GM23338 (cell line): ENCODE data around the gene ANGPTL7. TPM values are rescaled to one million over a fixed set of nuclear protein-coding genes. Genes with fewer than 3 reads are reported as not detected.

ENCODE experiments used
- ATAC-seq: fragments of 200-7000 bp; cut with Tn5 transposase; 3 replicates; pipeline ENCODE4 v1.9.1; 2020
- DNase-seq: peaks from one replicate; pipeline ENCODE4 v3.0.0-alpha.2; 2015; ENCODE audit warnings: low spot score
- H2AFZ ChIP-seq: fragments of 200-600 bp; sonication (generic); 2 replicates; pipeline ENCODE4 v1.8.0; 2016; ENCODE audit warnings: antibody characterized with exemption, mild to moderate bottlenecking, moderate library complexity
- H3F3A ChIP-seq: fragments of 200-600 bp; sonication (generic); replicated peaks from 2 replicates; pipeline ENCODE4 v1.8.0; 2017; ENCODE audit warnings: antibody characterized with exemption, mixed run types, low read depth
- H3K27ac ChIP-seq: fragments of 200-600 bp; sonication (generic); 2 replicates; pipeline ENCODE4 v1.6.1; 2016; ENCODE audit warnings: low read depth
- H3K27me3 ChIP-seq: fragments of 200-600 bp; sonication (generic); 2 replicates; pipeline ENCODE4 v1.8.0; 2016; ENCODE audit warnings: mild to moderate bottlenecking, mixed run types, moderate library complexity; ENCODE audit not compliant: insufficient read depth
- H3K36me3 ChIP-seq: fragments of 200-600 bp; sonication (generic); 2 replicates; pipeline ENCODE4 v1.8.0; 2016; ENCODE audit warnings: mild to moderate bottlenecking; ENCODE audit not compliant: insufficient read depth
- H3K4me1 ChIP-seq: fragments of 200-600 bp; sonication (generic); 2 replicates; pipeline ENCODE4 v1.8.0; 2016; ENCODE audit warnings: mild to moderate bottlenecking, moderate library complexity; ENCODE audit not compliant: insufficient read depth
- H3K4me2 ChIP-seq: fragments of 200-600 bp; sonication (generic); 2 replicates; pipeline ENCODE4 v1.7.1; 2017; ENCODE audit warnings: mixed run types
- H3K4me3 ChIP-seq: fragments of 200-600 bp; sonication (generic); 2 replicates; pipeline ENCODE4 v1.6.1; 2016; ENCODE audit warnings: mixed run types
- H3K79me2 ChIP-seq: fragments of 200-600 bp; sonication (generic); replicated peaks from 2 replicates; pipeline ENCODE4 v1.8.0; 2017; ENCODE audit warnings: mild to moderate bottlenecking; ENCODE audit not compliant: insufficient read depth
- H3K9me2 ChIP-seq: fragments of 200-600 bp; sonication (generic); 2 replicates; pipeline ENCODE4 v1.8.0; 2017; ENCODE audit not compliant: insufficient read depth
- H4K20me1 ChIP-seq: fragments of 200-600 bp; sonication (generic); replicated peaks from 2 replicates; pipeline ENCODE4 v1.8.0; 2017; ENCODE audit warnings: mild to moderate bottlenecking; ENCODE audit not compliant: insufficient read depth
- H3K27ac Mint-ChIP-seq: 2 replicates; pipeline ENCODE4 v1.8.0; 2020; ENCODE audit warnings: inconsistent platforms, mild to moderate bottlenecking, moderate library complexity, mixed read lengths
- H3K27me3 Mint-ChIP-seq: 3 replicates; pipeline ENCODE4 v1.8.0; 2022; ENCODE audit warnings: low read depth, mild to moderate bottlenecking, moderate library complexity, mixed read lengths, inconsistent platforms; ENCODE audit not compliant: insufficient read depth, poor library complexity
- H3K36me3 Mint-ChIP-seq: 3 replicates; pipeline ENCODE4 v1.8.0; 2021; ENCODE audit warnings: low read depth, mild to moderate bottlenecking, inconsistent platforms, moderate library complexity, mixed read lengths
- H3K4me1 Mint-ChIP-seq: 3 replicates; pipeline ENCODE4 v1.8.0; 2020; ENCODE audit warnings: mild to moderate bottlenecking, inconsistent platforms, mixed read lengths
- H3K4me3 Mint-ChIP-seq: 3 replicates; pipeline ENCODE4 v1.8.0; 2021; ENCODE audit warnings: moderate library complexity, mild to moderate bottlenecking, inconsistent platforms, mixed read lengths
- H3K9me3 Mint-ChIP-seq: 3 replicates; pipeline ENCODE4 v1.8.0; 2020; ENCODE audit warnings: moderate library complexity, mild to moderate bottlenecking, inconsistent platforms, mixed read lengths
- CREB1 ChIP-seq: fragments of 250-450 bp; sonication (Bioruptor Pico); IDR thresholded peaks from 2 replicates; pipeline ENCODE4 v1.5.0; 2020; ENCODE audit warnings: low read depth, mild to moderate bottlenecking, moderate library complexity
- EZH2 ChIP-seq: fragments of 200-600 bp; sonication (generic); IDR thresholded peaks from one replicate; pipeline ENCODE4 v1.8.0; 2017; ENCODE audit warnings: antibody characterized with exemption, mild to moderate bottlenecking, low read depth; ENCODE audit not compliant: unreplicated experiment
- EZH2phosphoT487 ChIP-seq: fragments of 200-600 bp; sonication (generic); IDR thresholded peaks from one replicate; pipeline ENCODE4 v1.8.1; 2018; ENCODE audit warnings: antibody characterized with exemption; ENCODE audit not compliant: unreplicated experiment
- JUNB ChIP-seq: IDR thresholded peaks from one replicate; pipeline ENCODE4 v1.6.1; 2016; ENCODE audit warnings: antibody characterized with exemption; ENCODE audit not compliant: unreplicated experiment
- POLR2AphosphoS5 ChIP-seq: IDR thresholded peaks from 2 replicates; pipeline ENCODE4 v1.6.1; 2016; ENCODE audit warnings: antibody characterized with exemption, low read depth
- STAT1 ChIP-seq: IDR thresholded peaks from one replicate; pipeline ENCODE4 v1.6.1; 2016; ENCODE audit warnings: antibody characterized with exemption; ENCODE audit not compliant: unreplicated experiment
- ZNF114 ChIP-seq: fragments of 250-450 bp; sonication (Bioruptor Pico); IDR thresholded peaks from 2 replicates; pipeline ENCODE4 v1.5.0; 2020; ENCODE audit warnings: mild to moderate bottlenecking, moderate library complexity
- ZNF331 ChIP-seq: fragments of 250-450 bp; sonication (Bioruptor Pico); IDR thresholded peaks from 2 replicates; pipeline ENCODE4 v1.5.0; 2020; ENCODE audit warnings: low read depth, mild to moderate bottlenecking, moderate library complexity
- polyA plus RNA-seq: library from polyadenylated mRNA; unstranded; fragments of >200 nt; fragmentation: Nextera tagmentation; extraction: Ambion mirVana; gene quantifications from 2 replicates; pipeline ENCODE4 v1.2.1, GENCODE V29; 2016
- total RNA-seq: library from RNA; depleted of rRNA; stranded (reverse); fragments of >200 nt; shearing (Covaris generic); gene quantifications from 2 replicates; pipeline ENCODE4 v1.2.3, GENCODE V29; 2014
- TF ChIP-seq, protein P1 (sequence below): IDR thresholded peaks from one replicate; pipeline ENCODE4 v1.6.1; 2018; ENCODE audit warnings: antibody characterized with exemption; ENCODE audit not compliant: unreplicated experiment
- TF ChIP-seq, protein P2 (sequence below): IDR thresholded peaks from 2 replicates; pipeline ENCODE4 v1.6.1; 2016; ENCODE audit warnings: antibody characterized with exemption

The ANGPTL7 gene
- total and polyA plus RNA-seq, 2 experiments from 2014 or later, result 0.13 TPM; not detected in 1

DNA sequence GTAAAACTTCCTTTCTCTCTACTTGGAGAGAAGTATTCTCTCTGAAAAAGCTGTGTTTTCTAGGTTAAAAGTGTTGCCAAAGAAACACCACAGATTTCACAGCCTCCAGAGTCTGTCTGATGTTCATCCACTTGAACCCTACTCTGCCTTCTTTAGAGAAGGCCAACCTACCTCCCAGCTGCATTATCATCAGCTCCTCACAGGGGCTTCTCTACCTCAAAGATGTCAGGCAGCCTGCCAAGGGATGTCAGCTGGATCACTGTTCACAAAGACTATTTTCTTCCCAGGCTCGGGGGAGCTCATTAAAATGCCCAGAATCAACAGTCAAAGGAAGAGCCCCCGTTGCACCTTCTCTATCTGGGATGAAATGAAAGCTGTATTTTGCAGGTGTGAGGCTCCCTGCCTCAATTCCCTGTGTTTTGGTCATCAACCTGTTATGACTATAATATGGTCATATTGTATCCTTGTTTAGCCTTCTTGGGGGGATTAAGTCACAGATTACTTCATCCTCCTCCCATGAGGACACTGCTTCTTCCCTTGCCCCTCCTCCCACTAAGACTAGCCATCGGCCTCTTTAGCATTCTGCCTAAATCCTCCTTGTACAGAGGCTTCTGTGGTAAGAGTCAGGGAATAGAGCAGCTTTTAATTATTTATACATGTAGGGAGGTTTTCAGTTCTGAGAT lies 25.7 kb downstream of the ANGPTL7 start:
- Histone ChIP-seq H3K27me3 (no peaks in the 10 kb centered on the region), H3K79me2 (no peaks in the 10 kb centered on the region), H3K4me3 (no peak overlapping the region), H2AFZ (no peak overlapping the region), H3K4me1 (no peaks in the 10 kb centered on the region), H3K36me3 (peaks cover 54% of the 10 kb centered on the region), H3K4me2 (no peak overlapping the region), H3K27ac (no peak overlapping the region), H4K20me1 (peaks cover 9% of the 10 kb centered on the region), H3F3A (no peaks in the 10 kb centered on the region), H3K9me2 (no peaks in the 10 kb centered on the region)
- H3K27me3 Mint-ChIP-seq, result no peaks in the 10 kb centered on the region
- no peaks in the 10 kb centered on the region for H3K9me3 Mint-ChIP-seq
- no peak for TF ChIP-seq ZNF331
- no peak for TF ChIP-seq STAT1
- H3K4me3 Mint-ChIP-seq, result no peak overlapping the region
- no peaks in the 10 kb centered on the region for H3K4me1 Mint-ChIP-seq
- ATAC-seq (no peak), DNase-seq (no peak)
- H3K27ac Mint-ChIP-seq, result no peak overlapping the region
- peaks cover 73% of the 10 kb centered on the region for H3K36me3 Mint-ChIP-seq

DNA sequence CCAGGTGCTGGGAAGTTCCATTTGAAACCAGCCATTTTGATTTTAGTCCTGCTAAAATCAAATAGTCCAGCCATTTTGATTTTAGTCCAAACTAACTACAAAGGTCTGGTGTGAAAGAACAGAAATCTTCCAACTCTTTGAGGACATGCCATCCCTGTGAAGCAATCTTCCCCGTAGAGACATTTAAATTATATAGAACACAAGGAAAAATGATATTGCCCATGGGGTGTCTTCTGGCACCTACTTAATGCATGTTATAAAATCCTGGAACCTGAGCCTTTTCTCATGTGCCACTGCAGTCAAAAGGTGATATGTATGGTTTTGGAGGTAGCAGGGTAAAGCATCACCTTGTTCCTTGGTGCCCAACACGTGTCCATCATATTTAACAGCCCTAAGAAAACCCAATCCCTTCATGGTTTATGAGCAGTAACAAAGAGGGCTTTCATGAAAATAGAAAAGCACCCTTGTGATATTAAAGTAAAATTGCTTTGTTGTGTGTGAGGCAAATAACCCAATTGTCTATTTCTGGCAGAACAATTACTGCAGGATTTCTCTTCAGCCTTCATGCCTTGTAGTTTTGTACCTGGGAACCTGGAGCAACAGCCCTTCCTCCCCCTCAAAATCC lies 26.3 kb downstream of the ANGPTL7 start:
- Mint-ChIP-seq H3K36me3 (peaks cover 72% of the 10 kb centered on the region), H3K4me1 (no peaks in the 10 kb centered on the region), H3K27me3 (no peaks in the 10 kb centered on the region), H3K9me3 (no peaks in the 10 kb centered on the region), H3K4me3 (no peak overlapping the region), H3K27ac (peak overlapping the region; percentile 50; the same call in 1 of the 2 replicates)
- Histone ChIP-seq H2AFZ (no peak overlapping the region), H3K4me3 (no peak overlapping the region), H3K4me1 (no peaks in the 10 kb centered on the region), H4K20me1 (peaks cover 6% of the 10 kb centered on the region), H3K9me2 (no peaks in the 10 kb centered on the region), H3K27me3 (no peaks in the 10 kb centered on the region), H3K79me2 (no peaks in the 10 kb centered on the region), H3K4me2 (no peak overlapping the region), H3K36me3 (peaks cover 57% of the 10 kb centered on the region), H3F3A (no peaks in the 10 kb centered on the region), H3K27ac (no peak overlapping the region)
- ATAC-seq (no peak), DNase-seq (no peak)
- TF ChIP-seq CREB1 (CRISPR knock-in tag) (no peak), STAT1 (no peak), JUNB (no peak), EZH2phosphoT487 (no peak), POLR2AphosphoS5 (no peak), ZNF114 (CRISPR knock-in tag) (no peak), EZH2 (no peak)
- TF ChIP-seq, protein P1, sequence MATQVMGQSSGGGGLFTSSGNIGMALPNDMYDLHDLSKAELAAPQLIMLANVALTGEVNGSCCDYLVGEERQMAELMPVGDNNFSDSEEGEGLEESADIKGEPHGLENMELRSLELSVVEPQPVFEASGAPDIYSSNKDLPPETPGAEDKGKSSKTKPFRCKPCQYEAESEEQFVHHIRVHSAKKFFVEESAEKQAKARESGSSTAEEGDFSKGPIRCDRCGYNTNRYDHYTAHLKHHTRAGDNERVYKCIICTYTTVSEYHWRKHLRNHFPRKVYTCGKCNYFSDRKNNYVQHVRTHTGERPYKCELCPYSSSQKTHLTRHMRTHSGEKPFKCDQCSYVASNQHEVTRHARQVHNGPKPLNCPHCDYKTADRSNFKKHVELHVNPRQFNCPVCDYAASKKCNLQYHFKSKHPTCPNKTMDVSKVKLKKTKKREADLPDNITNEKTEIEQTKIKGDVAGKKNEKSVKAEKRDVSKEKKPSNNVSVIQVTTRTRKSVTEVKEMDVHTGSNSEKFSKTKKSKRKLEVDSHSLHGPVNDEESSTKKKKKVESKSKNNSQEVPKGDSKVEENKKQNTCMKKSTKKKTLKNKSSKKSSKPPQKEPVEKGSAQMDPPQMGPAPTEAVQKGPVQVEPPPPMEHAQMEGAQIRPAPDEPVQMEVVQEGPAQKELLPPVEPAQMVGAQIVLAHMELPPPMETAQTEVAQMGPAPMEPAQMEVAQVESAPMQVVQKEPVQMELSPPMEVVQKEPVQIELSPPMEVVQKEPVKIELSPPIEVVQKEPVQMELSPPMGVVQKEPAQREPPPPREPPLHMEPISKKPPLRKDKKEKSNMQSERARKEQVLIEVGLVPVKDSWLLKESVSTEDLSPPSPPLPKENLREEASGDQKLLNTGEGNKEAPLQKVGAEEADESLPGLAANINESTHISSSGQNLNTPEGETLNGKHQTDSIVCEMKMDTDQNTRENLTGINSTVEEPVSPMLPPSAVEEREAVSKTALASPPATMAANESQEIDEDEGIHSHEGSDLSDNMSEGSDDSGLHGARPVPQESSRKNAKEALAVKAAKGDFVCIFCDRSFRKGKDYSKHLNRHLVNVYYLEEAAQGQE, result no peak
- TF ChIP-seq, protein P2, sequence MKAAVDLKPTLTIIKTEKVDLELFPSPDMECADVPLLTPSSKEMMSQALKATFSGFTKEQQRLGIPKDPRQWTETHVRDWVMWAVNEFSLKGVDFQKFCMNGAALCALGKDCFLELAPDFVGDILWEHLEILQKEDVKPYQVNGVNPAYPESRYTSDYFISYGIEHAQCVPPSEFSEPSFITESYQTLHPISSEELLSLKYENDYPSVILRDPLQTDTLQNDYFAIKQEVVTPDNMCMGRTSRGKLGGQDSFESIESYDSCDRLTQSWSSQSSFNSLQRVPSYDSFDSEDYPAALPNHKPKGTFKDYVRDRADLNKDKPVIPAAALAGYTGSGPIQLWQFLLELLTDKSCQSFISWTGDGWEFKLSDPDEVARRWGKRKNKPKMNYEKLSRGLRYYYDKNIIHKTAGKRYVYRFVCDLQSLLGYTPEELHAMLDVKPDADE, result no peak
